ENCODE measurements around the gene CYLD.
A peak's percentile ranks its signal among the peaks of the same experiment; 100 is the strongest.

The CYLD gene

GRCh38 chr16:50741781-50742575, at the start of gene CYLD:
Gene CYLD (plus strand): TSS chr16:50742086. CDS start chr16:50749699, 7,613 bp downstream.
- peak; percentile 99 for DNase-seq

- DNase-seq: no peak
These were observed 49.3 kb upstream of the CYLD start for GRCh38 chr16:50692644-50692998.

DNA sequence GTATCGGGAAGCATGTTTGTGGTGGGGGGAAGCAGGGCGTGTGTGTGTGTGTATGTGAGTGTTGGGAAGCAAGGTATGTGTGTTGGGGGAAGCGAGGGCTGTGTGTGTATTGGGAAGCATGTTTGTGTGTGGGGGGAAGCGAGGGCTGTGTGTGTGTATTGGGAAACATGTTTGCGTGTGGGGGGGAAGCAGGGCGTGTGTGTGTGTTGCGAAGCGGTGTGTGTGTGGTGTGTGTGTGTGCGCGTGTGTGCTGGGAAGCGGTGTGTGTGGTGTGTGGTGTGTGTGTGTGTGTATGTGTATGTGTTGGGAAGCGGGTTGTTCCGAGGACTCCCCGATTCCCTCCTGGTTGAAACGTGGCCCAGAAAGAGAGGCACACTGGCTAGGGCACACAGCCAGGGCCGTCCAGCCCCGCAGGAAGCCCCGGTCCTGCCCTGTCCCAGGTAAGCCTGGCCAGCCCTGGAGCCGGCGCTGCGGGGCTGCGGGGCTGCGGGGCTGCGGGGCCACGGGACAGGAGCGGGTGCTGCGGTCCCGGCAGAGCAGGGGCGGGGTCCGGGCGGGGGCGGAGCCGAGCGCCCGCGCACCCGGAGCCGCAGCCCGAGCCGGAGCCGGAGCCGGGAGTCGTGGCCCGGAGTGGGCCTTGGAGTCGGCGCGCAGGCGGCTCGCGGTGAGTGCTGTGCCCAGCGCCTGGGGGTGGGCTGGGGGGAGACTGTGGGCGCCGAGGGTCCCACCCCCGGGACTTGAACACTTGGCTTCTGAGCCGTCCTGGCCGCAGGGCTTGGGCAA, 48.7 kb upstream of the CYLD start, which contains the start of gene NOD2:
Gene NOD2 (plus strand): TSS at position 608 of the 783 bp plus-strand sequence. CDS start 5,890 bp downstream, outside the sequence.
- DNase-seq: no peak

GRCh38 chr16:50694206-50694605, 47.7 kb upstream of the CYLD start:
- no peak for DNase-seq

- peak; percentile 83 to 91 for DNase-seq
These were observed 46.6 kb upstream of the CYLD start for GRCh38 chr16:50695017-50696000.

DNA sequence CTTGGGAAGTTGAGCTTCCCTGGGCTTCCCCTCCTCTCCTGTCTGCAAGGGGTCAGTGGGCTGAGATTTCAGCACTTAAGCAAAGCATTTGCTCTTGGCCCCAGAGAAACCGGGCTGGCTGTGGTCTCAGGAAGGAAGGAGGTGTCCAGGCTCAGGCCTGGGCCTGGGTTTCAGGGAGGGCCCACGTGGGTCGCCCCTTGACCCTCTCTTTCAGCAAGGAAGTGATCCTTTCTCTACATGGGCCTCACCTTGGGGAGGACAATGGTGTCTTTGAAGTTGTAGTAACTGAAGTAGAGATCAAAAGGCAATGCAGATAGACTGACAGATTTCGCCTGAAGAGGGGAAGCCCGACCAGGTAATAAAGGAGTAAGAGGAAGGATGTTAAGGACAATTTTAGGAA, 45.8 kb upstream of the CYLD start:
- DNase-seq: no peak

DNA sequence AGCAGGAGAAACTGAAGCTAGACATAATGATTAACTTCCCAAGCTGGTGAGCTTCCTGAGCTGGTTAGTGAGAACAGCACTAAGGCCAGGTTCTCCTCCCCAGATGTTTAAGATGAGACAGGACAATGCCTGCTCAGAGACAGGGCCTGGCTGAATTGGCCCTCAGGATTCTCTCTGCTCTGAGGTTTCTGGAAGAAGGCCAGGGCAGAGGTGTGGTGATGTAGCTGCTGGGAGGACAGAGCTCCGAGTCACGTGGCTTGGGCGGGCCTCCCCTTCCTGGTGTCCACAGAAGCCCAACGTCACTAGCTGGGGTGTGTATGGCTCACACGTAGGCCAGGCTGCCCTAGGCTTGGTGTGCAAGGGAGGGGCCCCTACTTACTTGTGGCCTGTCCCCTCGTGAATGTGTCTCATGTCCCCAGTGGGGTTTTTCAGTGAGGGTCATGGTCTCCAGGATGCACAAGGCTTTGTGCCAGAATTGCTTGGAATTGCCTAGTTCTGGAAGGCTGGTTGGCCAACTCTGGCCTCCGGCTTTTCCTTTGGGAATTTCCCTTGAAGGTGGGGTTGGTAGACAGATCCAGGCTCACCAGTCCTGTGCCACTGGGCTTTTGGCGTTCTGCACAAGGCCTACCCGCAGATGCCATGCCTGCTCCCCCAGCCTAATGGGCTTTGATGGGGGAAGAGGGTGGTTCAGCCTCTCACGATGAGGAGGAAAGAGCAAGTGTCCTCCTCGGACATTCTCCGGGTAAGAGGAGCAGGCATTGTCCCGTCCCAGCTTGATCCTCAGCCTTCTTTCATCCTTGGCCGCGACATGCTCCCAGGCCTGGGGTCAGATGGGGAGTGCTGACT, 45.1 kb upstream of the CYLD start:
- peak; percentile 54 to 64 for DNase-seq

GRCh38 chr16:50697421-50697715, 44.5 kb upstream of the CYLD start:
- no peak for DNase-seq

- DNase-seq: no peak
These were observed 43.8 kb upstream of the CYLD start for GRCh38 chr16:50697881-50698767.

DNA sequence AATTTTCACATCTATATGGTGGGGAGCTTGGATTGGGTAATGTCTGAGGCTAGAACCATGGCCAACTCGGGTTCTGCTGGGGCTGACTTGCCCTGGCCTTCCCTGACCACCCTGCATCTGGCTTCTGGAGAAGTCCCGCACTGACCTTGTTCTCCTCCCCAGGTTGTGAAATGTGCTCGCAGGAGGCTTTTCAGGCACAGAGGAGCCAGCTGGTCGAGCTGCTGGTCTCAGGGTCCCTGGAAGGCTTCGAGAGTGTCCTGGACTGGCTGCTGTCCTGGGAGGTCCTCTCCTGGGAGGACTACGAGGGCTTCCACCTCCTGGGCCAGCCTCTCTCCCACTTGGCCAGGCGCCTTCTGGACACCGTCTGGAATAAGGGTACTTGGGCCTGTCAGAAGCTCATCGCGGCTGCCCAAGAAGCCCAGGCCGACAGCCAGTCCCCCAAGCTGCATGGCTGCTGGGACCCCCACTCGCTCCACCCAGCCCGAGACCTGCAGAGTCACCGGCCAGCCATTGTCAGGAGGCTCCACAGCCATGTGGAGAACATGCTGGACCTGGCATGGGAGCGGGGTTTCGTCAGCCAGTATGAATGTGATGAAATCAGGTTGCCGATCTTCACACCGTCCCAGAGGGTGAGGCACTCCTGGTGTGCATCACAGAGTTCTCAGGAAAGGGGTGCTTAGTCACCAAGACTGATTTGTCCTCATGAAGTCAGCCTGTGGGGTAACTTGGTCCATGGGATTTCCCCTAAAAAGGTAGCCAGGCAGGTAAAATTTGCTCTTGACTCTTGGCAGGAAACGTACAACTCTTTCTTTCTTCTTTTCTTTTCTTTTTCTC, 42.3 kb upstream of the CYLD start:
- DNase-seq: no peak

- DNase-seq: peak; percentile 42 to 75
These were observed 39.2 kb upstream of the CYLD start for GRCh38 chr16:50702725-50703124.

DNA sequence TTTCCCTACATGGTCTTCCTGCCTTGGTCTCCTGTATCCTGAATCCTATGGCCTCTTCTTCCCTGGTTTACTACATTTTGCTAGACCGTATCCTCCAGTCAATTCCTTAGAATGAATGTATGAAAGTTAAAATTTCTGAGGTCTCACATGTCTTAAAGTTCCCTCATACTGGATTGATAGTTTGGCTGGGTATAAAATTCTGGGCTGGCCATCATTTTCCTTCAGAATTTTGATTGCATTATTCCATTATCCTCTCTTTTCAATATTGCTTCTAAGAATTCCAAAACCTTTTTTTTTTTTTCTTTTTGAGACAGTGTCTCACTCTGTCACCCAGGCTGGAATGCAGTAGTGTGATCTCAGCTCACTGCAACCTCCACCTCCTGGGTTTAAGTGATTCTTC, 37.6 kb upstream of the CYLD start:
- DNase-seq: no peak

GRCh38 chr16:50705436-50706110, 36.3 kb upstream of the CYLD start:
- DNase-seq: no peak

DNA sequence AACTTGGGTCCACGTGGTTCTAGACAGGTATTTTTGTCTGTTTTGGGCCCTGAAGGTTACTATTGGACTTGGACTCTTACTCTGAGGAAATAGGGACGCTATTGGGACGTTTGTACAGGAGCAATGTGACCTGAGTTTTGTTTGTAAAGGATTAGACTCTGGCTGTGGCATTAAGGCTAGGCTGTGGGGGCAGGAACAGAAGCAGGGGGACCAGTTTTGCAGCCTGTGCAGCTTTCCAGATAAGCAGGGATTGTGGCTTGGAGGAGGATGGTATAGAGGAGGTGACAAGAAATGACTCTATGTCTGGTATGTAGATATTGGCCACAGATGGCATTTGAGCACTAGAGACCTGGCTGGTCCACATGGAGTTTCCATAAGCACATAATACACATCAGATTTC, 35.6 kb upstream of the CYLD start:
- no peak for DNase-seq

DNA sequence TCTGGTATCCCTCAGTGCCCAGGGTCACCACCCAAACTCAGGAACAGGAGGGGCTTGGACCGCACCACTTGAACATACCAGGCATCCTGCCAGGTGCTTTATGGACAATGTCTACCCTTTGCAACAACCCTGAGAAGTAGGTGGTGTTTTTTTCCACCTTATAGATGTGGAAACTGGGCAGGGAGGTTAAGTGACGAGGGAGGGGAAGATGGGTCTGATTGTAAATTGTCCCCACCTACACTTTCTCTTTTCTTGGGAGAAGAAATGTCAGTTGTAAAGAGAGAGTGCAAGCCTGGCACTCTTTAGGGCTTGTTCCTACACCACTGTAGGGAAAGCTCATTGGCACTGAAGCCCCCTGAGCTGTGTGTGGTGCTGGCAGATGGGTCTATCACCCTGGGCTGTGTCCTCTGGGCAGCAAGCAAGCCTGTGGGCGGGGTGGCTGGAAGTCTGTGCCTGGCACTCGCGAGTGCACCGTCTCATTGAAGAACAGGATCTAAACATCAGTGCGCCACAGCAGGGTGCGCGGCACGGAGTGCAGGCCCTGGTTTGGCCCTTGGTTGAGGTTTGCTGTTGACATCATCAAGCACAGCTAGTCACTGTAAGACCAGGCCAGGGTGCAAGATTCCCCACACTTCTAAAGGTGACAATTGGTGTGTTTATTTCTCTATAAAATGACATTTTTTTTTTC, 33.4 kb upstream of the CYLD start:
- DNase-seq: no peak

DNA sequence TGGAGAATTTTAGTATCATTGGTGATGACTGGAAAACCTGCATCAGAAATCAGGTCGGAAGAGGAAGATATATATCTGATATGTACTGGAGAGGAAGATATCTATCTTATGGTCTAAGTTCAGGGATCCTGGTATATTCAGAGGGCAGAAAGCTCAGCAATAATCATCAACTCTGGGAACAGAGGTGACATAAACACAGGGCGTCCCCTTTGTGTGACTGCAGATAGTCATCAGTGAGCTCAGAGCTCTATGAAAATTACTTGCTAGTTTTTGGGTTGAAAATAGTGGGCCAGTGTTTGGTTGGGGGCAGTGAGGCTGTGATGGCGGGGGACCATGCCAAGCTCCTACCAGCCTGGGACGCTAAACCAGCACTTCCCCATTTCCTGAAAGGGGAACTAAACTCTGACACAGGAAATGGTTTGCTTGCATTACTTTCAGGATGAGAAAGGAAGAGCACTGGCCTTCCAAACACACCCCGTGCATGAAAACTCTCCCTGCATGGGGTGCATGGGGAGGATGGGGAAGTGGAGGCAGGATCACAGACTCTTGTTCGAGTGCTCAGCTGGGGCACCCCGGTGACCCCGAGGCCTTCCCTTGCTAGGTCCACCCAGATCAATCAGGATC, 32.7 kb upstream of the CYLD start:
- DNase-seq: peak; percentile 73 to 78

DNA sequence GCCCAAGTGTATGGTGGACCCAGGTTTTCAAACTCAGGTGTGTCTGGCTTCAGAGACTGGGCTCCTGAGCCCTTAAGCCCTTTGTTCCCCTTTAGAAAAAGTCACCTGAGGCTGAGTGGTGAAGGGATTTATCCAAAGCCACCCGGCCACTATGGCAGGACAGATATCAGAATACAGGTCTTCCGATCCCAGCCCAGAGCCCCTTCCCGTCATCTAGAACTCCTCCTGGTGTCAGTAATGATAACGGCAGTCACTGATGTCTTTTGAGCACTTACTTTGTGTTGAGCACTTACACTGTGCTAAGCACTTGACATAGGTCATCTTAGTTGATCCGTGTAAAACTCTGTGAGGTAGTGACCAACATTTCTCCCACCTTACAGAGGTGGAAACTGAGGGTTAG, 31.9 kb upstream of the CYLD start:
- DNase-seq: no peak

DNA sequence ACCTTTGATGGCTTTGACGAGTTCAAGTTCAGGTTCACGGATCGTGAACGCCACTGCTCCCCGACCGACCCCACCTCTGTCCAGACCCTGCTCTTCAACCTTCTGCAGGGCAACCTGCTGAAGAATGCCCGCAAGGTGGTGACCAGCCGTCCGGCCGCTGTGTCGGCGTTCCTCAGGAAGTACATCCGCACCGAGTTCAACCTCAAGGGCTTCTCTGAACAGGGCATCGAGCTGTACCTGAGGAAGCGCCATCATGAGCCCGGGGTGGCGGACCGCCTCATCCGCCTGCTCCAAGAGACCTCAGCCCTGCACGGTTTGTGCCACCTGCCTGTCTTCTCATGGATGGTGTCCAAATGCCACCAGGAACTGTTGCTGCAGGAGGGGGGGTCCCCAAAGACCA, 30.8 kb upstream of the CYLD start:
- DNase-seq: no peak

Data from AML-193 (cell line).